Measurements from ENCODE around the gene ARFGAP2. TPM values are rescaled to one million over a fixed set of nuclear protein-coding genes. Genes with fewer than 3 reads are reported as not detected.
A peak's percentile ranks its signal among the peaks of the same experiment; 100 is the strongest.

ARFGAP2 gene
- total RNA-seq, 4 donors from 2014 or later, result 95.3 to 171 (median 119) TPM

- peak overlapping the region in 1 of 4 donors; percentile 68 for H3K27ac ChIP-seq
- H3K9me3 ChIP-seq, result no peaks in the 10 kb centered on the region
- no peak overlapping the region for H3K4me3 ChIP-seq
- H3K36me3 ChIP-seq, result peaks cover 0 to 24% (median 0%) of the 10 kb centered on the region in 3 donors
- H3K4me1 ChIP-seq, result peaks cover 6 to 52% (median 8%) of the 10 kb centered on the region in 3 donors
- 67% methylated on average over 4 of the region's 6 CpGs; no CpG with 5 or more reads in 1 of the 2 donors for WGBS, 2 donors
- TF ChIP-seq CTCF (IDR thresholded peaks at IDR 0.05) (no peak), POLR2A (IDR thresholded peaks at IDR 0.05) (no peak)
- H3K27me3 ChIP-seq, result no peaks in the 10 kb centered on the region
- intact Hi-C loops (cut with DNase I), result no loop called here
- no peak for DNase-seq
Observed at GRCh38 chr11:47156333-47156732, 20.3 kb downstream of the ARFGAP2 start.

DNA sequence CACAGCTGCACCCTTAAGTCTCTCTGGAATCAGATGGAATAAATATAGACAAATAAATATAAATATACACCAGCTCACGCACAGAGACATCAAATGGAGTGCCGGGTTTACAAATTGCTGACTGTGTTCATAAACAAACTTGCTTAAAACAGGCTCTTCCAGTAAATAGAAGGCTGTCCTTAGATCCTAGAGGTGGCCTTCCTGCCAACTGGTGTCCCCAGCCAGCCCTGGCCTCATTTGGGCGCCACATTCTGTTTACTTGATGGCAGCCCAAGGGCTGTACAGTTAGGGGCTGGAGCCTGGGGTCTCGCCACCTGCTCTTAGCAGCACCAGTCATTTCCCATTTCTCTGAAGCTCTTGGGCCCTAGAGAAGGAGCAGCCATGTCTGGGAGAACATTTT is 20.8 kb downstream of the ARFGAP2 start:
- H3K4me1 ChIP-seq, result peaks cover 6 to 48% (median 8%) of the 10 kb centered on the region in 3 donors
- TF ChIP-seq CTCF (IDR thresholded peaks at IDR 0.05) (no peak), POLR2A (IDR thresholded peaks at IDR 0.05) (no peak)
- no peaks in the 10 kb centered on the region for H3K9me3 ChIP-seq
- no peak overlapping the region for H3K4me3 ChIP-seq
- H3K36me3 ChIP-seq, result peaks cover 0 to 24% (median 0%) of the 10 kb centered on the region in 3 donors
- peak overlapping the region in 1 of 4 donors; percentile 68 for H3K27ac ChIP-seq
- H3K27me3 ChIP-seq, result no peaks in the 10 kb centered on the region
- intact Hi-C loops (cut with DNase I), result no loop called here
- DNase-seq, result no peak
- 74 to 87% methylated on average over 4 of the region's 4 CpGs for WGBS, 2 donors

GRCh38 chr11:47154616-47155570 is 21.8 kb downstream of the ARFGAP2 start:
- Histone ChIP-seq H3K9me3 (no peaks in the 10 kb centered on the region), H3K27me3 (no peaks in the 10 kb centered on the region), H3K27ac (no peak overlapping the region), H3K36me3 (peaks cover 0 to 22% (median 0%) of the 10 kb centered on the region in 3 donors), H3K4me1 (peaks cover 6 to 51% (median 11%) of the 10 kb centered on the region in 3 donors), H3K4me3 (no peak overlapping the region)
- DNase-seq, result no peak
- no peak for TF ChIP-seq POLR2A (IDR thresholded peaks at IDR 0.05)
- TF ChIP-seq CTCF (IDR thresholded peaks at IDR 0.05), result no peak
- WGBS, 2 donors, result 69 to 74% methylated on average over 14 to 17 of the region's 18 CpGs
- intact Hi-C loops (cut with DNase I), result loop anchor here (5.0 kb wide), 1 partner anchor 268 kb away; no protein-coding TSS in a partner anchor

DNA sequence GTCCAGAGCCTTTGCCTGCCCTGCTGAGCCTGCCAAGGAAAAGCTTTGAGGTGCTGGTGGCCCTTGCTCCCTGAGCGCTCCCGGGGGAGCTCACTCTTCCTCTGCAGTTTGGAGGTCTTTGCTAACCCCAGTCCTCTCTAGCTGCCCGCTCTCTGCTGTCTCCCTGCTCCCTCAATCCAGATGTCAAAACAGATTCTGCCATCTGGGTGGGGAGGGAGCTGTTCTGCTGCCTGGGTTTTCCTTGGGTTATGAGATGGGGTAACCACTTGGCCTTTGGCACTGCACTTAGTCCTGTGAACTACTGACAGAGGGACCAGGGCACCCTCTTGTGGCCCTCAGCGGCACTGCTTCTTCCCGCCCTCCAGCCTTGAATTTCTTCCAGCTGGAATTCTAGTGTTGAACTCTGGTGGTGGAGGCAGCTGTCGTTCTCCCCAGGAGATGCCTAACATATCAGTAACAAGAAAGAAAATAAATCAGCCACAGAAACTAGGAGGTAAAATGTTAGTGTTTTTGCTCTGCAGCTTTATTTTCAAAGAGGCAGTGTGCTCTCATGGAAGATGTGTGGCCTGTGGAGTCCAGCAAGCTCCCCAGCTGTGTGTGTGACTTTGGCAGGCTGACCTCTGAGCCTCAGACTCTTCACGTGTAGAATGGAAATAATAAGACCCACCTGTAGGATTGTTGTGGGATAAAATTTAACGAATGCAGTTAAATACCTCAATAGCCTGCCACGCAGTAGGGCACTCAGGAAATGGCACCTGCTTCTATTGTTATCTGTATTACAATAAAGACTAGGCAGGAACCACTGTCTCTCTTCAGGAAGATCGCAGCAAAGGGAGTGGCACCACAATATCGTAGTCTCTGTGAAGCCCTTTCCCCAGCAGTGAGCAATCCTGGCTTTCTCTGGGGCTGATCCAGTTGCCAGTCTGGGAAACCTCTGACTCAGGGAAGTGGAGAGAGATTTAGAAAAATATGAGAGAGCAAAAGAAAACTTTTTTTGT is 23.4 kb downstream of the ARFGAP2 start:
- Histone ChIP-seq H3K27ac (peak overlapping the region in 2 of 4 donors; percentile 4 to 6), H3K4me3 (no peak overlapping the region), H3K4me1 (peaks cover 8 to 62% (median 22%) of the 10 kb centered on the region in 3 donors), H3K27me3 (no peaks in the 10 kb centered on the region), H3K36me3 (peaks cover 0 to 5% (median 0%) of the 10 kb centered on the region in 3 donors), H3K9me3 (no peaks in the 10 kb centered on the region)
- intact Hi-C loops (cut with DNase I), result loop anchor here (5.0 kb wide), 1 partner anchor 266 kb away; no protein-coding TSS in a partner anchor
- 45% methylated on average over 10 to 11 of the region's 11 CpGs for WGBS, 2 donors
- peak; percentile 70 to 97 (median 96) for TF ChIP-seq CTCF (IDR thresholded peaks at IDR 0.05)
- no peak for TF ChIP-seq POLR2A (IDR thresholded peaks at IDR 0.05)
- DNase-seq, result no peak

Measured in esophagus squamous epithelium (tissue), 5 donors.